NCI-H2227 (cell line): ENCODE data around the gene PPP1R8.
"Not testable (repeated sequence)": the region's sequence is repeated elsewhere in the genome, so short reads cannot be mapped to it uniquely, and the experiment has no call there.

Experiments used
- DNase-seq: peaks from one replicate; lab custom pipeline; 2025; ENCODE audit not compliant: unreplicated experiment; lab: John Stamatoyannopoulos, UW

PPP1R8 gene

DNA sequence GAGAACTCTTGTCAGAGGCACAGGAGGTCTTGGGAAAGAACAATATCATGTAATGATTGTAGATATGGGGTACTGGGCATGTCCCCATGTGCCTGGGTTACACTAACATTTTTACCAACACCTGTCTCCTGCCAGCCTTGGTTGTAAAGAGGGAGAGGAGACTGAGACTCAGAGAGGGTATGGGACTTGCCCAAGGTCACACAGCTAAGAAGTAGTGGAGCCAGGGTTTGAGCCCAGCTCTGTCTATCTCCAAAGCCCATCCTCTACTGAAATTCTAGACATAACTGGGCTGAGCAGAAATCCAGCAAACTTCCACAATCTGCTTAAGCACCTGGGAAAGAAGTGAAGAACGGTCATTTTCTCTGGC is 39.1 kb downstream of the PPP1R8 start:
- no peak for DNase-seq

DNA sequence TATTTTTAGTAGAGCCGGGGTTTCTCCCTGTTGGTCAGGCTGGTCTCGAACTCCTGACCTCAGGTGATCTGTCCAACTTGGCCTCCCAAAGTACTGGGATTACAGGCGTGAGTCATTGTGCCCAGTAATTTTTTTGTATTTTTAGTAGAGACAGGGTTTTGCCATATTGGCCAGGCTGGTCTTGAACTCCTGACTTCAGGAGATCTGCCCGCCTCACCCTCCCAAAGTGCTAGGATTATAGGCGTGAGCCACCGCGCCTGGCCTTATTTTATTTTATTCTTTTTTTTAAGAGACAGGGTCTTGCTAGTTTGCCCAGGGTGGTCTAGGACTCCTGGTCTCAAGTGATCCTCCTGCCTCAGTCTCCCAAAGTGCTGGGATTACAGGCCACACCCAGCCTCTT is 40.5 kb downstream of the PPP1R8 start:
- DNase-seq, result not testable (repeated sequence)

DNA sequence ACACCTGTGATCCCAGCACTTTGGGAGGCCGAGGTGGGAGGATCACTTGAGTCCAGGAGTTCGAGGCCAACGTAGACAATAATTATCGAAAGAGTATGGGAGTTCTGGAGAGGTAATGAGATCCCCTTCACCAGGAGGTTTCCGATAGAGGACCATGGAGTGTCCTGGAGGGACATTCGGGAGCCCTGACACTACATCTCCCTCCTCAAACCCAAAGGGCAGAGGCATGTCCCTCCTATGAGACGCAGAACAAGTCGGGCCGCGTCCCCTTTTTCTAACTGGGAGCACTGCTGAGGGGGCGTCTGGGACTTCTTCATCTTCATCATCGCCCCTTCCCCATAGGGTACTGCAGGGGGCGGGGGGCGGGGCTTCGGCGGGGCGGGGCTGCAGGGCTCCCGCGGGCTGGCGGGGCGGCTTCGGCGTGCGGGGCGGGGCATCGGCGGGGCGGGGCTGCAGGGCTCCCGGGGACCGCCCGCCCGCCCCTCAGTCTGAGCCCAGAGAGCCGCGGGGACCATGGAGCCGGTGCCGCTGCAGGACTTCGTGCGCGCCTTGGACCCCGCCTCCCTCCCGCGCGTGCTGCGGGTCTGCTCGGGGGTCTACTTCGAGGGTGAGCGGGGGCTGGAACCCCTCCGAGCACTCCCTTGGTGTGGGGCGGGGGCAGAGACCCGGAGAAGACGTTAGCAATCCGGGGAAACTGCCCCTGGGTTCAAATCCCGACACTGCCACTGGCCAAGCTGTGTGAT is 41.6 kb downstream of the PPP1R8 start, which contains the start of gene THEMIS2:
TSS of gene THEMIS2 (plus strand) at position 486 of the 743 bp plus-strand sequence. CDS start at position 514, 28 bp downstream.
- DNase-seq, result peak; percentile 72

DNA sequence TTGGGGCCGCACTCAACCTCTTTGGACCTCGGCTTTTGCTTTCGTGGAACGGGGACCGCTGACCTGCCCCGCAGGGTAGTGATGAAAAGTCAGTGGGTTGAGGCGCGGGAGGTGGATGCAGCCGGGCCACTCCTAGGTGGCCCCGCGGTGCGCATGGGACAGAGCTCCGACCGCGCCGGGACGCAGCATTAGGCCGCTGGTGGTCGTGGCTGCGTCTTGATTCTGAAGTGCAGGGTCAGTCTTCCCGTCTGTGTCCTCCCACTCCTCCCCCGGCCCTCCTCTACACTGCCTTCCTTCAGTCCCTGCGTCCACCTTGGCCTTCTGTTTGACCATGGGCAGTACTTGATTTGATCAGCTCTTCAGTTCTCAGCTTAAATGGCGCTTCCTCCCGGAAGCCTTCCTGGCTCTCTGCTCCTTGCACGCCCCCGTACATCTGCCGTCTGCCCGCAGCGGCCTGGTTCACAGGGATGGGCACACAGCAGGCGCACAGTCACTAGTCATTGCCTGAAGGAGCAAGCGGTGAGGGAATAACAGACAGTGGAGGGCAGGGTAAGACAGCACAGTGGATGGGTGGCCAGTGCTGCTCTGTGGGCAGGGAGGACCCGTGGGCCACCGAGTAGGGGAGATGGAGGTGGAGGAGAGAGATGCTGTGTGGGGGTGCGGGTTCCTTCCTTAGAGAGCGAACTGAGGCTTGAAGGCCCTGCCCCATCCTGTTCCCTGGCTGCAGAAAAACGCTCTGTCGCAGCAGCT is 42.4 kb downstream of the PPP1R8 start:
- no peak for DNase-seq

DNA sequence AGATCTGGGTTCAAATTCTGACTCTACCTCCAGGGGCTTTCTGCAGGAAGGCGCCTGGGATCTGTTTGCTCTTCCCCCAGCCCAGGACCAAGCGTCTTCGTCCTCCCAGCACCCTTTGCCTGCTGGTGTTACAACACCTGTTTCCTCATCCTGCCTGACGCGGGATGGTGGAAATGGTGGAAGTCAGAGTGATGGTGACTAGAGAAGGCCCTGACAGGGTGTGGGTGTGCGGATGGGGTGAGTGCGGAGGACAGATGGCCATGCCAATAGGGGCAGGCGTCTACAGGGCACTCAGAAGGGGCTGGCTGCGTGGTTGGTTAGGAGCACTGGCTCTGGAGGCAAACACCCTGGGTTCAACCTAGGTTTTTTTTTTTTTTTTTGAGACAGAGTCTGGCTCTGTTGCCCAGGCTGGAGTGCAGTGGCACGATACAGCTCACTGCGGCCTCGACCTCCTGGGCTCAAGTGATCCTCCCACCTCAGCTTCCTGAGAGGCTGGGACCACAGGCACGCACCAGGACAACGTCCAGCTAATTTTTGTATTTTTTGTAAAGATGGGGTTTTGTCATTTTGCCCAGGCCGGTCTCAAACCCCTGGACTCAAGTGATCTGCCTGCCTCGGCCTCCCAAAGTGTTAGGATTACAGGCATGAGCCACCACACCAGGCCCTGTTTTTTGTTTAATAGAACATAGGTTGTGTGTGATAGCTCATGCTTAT is 43.2 kb downstream of the PPP1R8 start:
- no peak for DNase-seq

DNA sequence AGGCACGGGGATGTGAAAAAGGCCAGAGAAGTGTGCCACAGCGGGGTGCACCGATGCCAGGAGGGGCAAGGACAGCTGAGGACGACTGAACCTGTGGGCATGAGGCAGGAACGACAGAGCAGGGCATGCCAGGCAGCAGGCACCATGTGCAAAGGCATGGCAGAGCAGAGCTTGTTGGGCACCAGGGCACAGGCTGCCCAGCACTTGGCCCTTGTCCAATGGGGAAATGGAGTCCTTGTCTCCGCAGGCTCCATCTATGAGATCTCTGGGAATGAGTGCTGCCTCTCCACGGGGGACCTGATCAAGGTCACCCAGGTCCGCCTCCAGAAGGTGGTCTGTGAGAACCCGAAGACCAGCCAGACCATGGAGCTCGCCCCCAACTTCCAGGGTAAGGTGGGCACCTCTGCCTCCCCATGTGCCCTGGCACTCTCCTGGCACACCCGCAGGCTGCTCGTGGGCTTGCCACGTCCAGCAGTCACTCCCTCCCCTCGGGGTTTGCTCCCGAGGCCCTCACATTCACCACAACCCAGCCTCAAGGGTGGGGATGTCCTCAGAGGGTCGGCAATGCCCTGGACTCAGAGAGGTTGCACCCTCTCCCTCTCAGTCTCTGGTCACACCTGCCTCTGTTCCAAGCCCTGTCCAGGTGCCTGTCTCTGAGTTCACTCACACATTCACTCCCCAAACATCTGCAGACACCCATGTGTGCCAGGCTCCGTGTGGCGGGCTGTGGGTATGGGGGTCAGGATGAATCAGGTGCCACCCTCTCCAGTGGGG is 45.9 kb downstream of the PPP1R8 start:
- no peak for DNase-seq

DNA sequence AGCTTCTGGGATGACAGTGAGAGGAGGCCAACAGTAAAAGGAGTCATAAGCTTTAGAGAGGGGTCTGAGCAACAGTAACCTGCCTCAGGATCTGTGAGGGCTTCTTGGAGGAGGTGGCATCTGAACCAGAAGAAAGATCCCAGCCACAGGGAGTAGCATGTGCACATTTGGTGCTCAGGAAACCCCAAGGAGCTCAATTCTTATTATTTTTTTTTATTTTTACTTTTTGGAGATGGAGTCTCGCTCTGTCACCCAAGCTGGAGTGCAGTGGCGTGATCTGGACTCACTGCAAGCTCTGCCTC is 46.5 kb downstream of the PPP1R8 start:
- no peak for DNase-seq

DNA sequence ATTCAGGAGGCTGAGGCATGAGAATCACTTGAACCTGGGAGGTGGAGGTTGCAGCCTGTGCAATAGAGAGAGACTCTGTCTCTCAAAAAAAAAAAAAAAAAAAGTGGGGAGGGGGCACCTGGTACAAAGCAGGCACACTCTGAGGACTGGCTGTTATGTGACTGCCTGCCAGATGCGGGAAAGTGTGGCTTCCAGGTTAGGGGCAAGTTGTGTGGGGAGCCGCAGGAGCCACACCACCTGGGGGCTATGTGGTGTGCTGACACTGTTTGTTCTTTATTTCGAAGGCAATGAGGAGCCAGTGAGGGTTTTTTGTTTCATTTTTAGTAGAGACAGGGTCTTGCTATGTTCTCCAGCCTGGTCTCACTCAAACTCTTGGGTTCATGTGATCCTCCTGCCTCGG is 47.5 kb downstream of the PPP1R8 start:
- no peak for DNase-seq

DNA sequence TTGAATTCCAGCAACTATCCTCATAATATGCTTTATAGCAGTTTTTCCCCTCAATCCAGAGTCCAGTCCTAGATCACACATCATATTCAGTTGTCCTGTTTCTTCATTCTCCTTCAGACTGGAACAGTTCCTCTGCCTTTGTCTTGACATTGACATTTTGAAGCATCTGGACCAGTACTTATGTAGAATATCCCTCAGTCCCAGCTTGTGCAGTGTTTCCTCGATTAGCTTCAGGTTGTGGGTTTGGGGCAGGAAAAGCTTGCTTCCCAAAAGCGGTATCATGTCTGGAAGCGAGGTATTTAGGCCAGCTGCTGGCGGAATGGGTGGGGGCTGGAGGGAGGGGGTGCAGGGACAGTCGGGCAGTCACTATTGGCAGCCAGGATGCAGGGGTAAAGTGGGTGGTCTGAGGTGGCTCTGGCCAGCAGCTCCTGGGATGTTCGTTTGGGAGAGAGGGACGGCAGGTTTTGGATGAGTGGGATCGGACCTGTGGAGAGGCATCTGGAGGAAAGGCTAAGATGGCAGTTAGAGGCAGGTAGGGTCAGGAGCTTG is 48.3 kb downstream of the PPP1R8 start:
- DNase-seq, result no peak

DNA sequence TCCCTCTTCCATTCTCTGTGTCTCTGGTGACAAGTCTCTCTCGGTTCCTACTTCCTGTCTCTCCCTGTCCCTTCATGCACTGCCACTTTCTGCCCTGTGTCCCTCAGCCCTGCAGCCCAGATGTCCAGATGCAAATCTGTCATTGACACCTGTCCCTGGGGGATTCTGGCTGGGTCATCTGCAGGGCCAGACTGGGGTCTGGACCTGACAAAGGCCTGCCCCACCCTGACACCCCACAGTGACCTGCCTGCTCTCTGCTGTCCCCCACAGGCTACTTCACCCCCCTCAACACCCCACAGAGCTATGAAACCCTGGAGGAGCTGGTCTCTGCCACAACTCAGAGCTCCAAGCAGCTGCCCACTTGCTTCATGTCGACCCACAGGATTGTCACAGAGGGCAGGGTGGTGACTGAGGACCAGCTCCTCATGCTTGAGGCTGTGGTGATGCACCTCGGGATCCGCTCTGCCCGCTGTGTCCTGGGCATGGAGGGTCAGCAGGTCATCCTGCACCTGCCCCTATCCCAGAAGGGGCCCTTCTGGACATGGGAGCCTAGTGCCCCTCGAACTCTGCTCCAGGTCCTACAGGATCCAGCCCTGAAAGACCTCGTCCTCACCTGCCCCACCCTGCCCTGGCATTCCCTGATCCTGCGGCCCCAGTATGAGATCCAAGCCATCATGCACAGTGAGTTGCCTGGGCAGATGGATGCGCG is 48.9 kb downstream of the PPP1R8 start:
- DNase-seq, result no peak

DNA sequence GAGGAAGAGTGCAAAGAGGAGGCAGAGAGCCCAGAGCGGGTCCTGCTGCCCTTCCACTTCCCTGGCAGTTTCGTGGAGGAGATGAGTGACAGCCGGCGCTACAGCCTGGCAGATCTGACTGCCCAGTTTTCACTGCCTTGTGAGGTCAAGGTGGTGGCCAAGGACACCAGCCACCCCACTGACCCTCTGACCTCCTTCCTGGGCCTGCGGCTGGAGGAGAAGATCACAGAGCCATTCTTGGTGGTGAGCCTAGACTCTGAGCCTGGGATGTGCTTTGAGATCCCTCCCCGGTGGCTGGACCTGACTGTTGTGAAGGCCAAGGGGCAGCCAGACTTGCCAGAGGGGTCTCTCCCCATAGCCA is 51.9 kb downstream of the PPP1R8 start:
- no peak for DNase-seq

DNA sequence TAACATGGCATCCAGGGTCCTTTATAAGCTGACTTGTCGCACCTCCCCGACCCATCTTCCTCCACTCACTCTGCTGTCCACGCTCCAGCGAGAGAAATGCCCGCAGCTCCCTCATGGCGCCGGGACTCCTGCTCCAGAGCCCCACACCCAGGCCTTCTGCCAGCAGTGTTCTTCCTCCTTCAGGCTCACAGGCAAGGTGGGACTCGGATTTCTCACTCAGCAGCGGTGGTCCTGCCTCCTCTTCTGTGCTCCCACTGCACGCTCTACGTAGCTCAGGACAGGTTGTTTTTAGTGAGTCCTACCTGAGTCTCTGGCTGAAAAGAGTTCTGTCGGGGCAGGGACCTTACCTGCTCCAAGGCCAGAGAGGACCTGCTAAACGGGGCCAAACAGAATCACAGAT is 53.0 kb downstream of the PPP1R8 start:
- DNase-seq, result no peak

DNA sequence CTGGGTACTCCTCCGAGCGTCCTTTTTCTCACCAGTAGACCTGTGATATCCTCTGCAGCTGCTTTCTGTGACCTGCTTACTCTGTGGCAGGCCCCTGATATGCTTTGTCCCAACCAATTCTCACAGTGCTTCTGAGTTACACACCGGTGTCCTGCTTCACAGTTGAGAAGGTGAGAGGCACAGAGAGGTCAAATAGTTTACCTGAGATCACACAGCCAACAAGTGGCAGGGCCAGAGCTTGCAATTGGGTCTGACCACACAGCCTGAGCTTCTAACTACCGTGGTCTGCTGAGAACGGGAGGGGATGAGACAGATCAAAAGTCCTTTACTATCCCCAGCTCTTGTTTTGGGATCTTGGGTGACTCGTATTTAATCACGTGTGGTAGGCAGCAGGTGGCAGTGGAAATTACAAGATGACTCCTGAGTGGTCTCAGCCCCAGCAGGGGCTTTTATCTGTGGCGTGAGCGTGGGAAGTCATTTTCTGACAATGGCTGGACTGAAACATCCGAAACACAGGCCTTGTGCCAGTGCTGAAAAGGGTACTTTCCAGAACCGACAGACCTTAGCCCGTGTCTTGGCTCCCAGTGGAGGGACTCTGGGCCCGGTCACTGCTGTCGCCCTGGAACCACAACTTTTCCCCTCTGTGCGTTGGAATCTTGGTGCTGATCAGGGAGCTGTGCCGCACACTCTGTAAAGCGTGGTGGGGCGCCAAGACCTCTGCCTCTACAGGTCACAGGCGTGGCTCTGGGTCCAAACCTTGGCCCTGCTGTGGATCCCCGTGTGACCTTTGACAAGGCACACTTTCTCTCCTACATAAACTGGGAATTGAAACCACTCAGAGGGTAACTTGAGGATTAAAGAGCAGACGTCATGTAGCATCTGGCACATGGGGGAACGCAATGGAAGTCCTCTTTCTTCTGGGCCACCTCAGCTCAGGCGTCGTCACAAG is 53.7 kb downstream of the PPP1R8 start:
- no peak for DNase-seq

DNA sequence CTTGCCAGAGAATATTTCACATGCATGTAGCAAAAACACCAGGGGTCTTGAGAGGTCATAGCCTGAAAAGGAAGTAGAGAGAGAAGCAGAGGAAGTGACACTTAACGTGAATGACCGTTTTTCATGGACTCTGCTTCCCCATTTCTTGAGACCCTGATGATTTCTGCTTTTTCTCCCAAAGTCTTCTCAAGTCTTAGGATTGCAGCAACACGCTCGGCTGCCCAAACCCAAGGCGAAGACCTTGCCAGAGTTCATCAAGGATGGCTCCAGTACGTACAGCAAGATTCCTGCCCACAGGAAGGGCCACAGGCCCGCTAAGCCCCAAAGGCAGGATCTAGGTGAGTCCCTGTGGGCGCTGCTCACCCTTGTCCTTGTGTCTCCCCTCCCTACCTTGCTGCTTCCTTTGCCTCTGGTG is 54.5 kb downstream of the PPP1R8 start:
- DNase-seq, result no peak

DNA sequence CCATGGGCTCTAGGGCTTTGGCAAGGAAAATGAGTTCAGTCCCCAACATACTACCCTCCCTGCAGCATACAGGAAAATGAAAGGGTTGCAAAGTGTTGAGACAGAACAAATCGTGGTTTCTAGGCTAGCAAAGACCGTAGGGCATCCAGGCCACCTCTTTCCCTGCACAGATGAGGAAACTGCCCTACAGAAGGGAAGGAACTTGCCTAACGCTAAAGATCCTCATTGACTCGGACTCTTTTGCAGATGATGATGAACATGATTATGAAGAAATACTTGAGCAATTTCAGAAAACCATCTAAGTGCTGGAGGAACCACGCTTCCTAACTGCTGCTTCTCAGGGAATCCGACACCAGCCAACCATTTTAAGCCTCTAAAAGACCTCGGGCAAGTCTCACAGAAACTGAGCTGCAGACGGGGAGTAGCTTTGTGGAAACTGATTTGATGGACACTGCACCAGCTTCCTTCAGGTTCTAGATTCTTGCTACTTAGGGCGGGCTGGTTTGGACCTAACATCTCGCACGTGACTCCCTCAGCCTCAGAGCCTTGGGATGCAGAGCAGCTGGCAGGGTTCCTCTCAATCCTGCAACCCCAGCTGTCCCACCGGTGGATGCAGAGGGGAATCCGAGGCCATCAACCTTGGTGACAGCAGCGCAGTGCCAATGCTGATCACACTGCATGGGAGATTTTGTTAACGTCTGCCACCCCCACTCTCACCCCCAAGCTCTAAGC is 55.2 kb downstream of the PPP1R8 start:
- DNase-seq, result no peak

DNA sequence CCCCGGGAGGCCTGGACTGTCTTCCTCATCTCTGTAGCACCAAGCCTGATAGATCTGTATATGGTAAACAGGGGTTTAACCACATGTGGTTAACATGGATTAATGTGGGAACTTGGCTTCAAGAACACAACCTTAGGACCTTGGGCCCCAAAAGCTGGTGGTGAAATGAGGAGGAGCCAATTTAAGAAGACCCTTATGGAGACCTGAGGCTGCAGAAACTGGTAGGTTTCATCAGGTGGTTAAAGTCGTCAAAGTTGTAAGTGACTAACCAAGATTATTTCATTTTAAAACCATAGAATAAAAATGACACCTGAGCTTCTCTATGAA is 55.7 kb downstream of the PPP1R8 start:
- DNase-seq, result no peak

DNA sequence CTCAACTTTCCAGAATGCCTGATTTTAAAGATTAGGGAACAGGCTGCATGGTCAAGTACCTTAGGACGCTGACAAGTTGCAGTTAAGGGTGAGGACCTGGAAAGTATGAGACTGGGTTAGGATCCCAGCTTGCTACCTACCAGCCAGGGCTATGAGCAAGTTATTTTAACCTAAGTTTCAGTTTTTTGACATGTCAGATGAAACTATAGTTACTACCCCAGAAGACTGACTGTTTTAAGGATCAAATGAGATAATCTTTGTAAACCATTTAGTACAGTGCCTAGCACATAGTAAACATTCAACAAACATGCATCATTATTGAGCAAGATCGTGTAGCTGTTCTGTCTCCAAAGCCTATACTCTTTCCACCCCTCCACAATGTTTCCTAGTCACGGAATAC is 56.2 kb downstream of the PPP1R8 start:
- DNase-seq, result no peak

DNA sequence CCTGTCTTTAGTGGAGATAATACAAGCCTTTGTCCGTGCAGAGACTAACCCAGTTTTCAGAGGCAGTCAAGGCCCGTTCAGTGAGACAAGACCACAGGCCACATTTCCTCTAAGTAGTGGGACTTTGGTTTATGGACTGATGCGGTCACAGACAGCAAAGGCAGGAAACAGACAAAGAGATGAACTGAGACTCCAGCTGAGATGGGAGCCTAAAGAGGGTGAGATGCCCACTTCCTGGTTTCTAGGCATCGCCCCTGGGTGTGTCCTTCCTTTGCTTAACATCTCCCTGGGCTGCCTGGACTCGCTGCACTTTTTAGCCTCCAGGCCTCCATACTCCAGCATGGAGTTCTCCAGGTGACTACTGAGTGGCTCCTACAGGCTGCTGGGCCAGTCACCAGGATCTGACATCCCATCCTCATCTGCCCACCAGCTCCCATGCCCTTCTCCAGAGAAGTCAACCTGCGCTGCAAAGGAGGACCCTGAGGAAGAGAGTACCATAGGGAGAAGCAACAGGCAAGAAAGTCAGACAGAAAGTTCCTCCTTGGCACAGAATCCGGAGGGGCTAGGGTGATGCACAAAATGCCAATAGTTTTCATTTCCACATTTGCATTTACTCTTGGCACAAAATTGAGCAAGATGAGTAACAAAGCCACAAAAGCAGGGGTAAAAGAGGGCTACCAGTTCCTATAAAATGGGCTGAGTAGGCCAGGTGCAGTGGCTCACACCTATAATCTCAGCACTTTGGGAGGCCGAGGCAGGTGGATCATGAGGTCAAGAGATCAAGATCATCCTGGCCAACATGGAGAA is 56.8 kb downstream of the PPP1R8 start:
- no peak for DNase-seq
